Testis (tissue), 2 donors: ENCODE measurements around the gene CLEC11A.

ENCODE experiments used
- POLR2A ChIP-seq: fragments of 450-650 bp; IDR thresholded peaks from one replicate; pipeline ENCODE4 v1.6.1; 2017; ENCODE audit warnings: antibody characterized with exemption, mild to moderate bottlenecking, moderate library complexity
- TF ChIP-seq, protein P1 (sequence below), 3 experiments: fragments of 450-650 bp in 2 of 3; fragments of 200-600 bp in 1 of 3; sonication (generic) in 1 of 3; IDR thresholded peaks; one replicate each; pipeline ENCODE4 v1.5.1; 2016 to 2019; ENCODE audit warnings: antibody characterized with exemption in 3 of 3, mild to moderate bottlenecking in 2 of 3, moderate library complexity in 1 of 3

DNA sequence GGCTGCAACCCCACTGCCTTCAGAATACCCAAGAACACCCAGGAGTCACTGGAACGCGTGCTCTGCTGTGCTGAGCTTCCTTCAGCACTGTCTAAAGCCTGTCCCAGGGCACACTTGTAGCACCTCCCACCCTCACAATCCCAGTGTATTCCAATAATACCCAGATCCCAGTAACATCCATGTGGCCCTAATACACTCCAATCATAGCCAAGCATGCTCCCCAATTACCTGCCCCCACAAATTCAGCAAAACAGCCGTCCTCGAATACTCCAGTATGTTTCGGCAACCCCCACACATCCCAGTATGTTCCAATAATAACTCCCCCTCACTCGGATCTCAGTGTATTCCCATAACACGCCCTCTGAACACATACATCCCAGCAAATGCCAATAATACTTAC is 32.7 kb upstream of the CLEC11A start:
- TF ChIP-seq, protein P1, sequence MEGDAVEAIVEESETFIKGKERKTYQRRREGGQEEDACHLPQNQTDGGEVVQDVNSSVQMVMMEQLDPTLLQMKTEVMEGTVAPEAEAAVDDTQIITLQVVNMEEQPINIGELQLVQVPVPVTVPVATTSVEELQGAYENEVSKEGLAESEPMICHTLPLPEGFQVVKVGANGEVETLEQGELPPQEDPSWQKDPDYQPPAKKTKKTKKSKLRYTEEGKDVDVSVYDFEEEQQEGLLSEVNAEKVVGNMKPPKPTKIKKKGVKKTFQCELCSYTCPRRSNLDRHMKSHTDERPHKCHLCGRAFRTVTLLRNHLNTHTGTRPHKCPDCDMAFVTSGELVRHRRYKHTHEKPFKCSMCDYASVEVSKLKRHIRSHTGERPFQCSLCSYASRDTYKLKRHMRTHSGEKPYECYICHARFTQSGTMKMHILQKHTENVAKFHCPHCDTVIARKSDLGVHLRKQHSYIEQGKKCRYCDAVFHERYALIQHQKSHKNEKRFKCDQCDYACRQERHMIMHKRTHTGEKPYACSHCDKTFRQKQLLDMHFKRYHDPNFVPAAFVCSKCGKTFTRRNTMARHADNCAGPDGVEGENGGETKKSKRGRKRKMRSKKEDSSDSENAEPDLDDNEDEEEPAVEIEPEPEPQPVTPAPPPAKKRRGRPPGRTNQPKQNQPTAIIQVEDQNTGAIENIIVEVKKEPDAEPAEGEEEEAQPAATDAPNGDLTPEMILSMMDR (IDR thresholded peaks at IDR 0.05), result no peak
- TF ChIP-seq POLR2A, result no peak
